Measurements from ENCODE around the gene ADSS2. TPM values are rescaled to one million over a fixed set of nuclear protein-coding genes. Genes with fewer than 3 reads are reported as not detected.
"Not testable (repeated sequence)": the region's sequence is repeated elsewhere in the genome, so short reads cannot be mapped to it uniquely, and the experiment has no call there.

The ADSS2 gene
- total RNA-seq, 1 donor from 2014 or later: 5.5 TPM

GRCh38 chr1:244375051-244375450 is 76.7 kb downstream of the ADSS2 start:
- DNase-seq (ENCODE audit: missing footprints): no peak
- ATAC-seq: no peak
- intact Hi-C loops (cut with DNase I): no loop called here

GRCh38 chr1:244374484-244374883 is 77.2 kb downstream of the ADSS2 start:
- ATAC-seq; DNase-seq (ENCODE audit: missing footprints); intact Hi-C loops (cut with DNase I): not testable (repeated sequence)

GRCh38 chr1:244371242-244372141 is 80.2 kb downstream of the ADSS2 start:
- intact Hi-C loops (cut with DNase I): no loop called here
- DNase-seq (ENCODE audit: missing footprints) (no peak), ATAC-seq (no peak)

GRCh38 chr1:244370060-244370637 is 81.6 kb downstream of the ADSS2 start:
- ATAC-seq (no peak), DNase-seq (ENCODE audit: missing footprints) (no peak)
- intact Hi-C loops (cut with DNase I): no loop called here

- ATAC-seq: no peak
- no peak for DNase-seq (ENCODE audit: missing footprints)
- intact Hi-C loops (cut with DNase I): no loop called here
Observed at GRCh38 chr1:244369256-244370057, 82.3 kb downstream of the ADSS2 start.

- intact Hi-C loops (cut with DNase I): no loop called here
- no peak for DNase-seq (ENCODE audit: missing footprints)
- ATAC-seq: no peak
Observed at GRCh38 chr1:244368279-244368678, 83.4 kb downstream of the ADSS2 start.

- intact Hi-C loops (cut with DNase I): no loop called here
- ATAC-seq (no peak), DNase-seq (ENCODE audit: missing footprints) (no peak)
Observed at GRCh38 chr1:244367399-244368114, 84.2 kb downstream of the ADSS2 start.

GRCh38 chr1:244365809-244366208 is 85.9 kb downstream of the ADSS2 start:
- DNase-seq (ENCODE audit: missing footprints): no peak
- intact Hi-C loops (cut with DNase I): no loop called here
- ATAC-seq: no peak

GRCh38 chr1:244365262-244365661 is 86.4 kb downstream of the ADSS2 start:
- DNase-seq (ENCODE audit: missing footprints); intact Hi-C loops (cut with DNase I); ATAC-seq: not testable (repeated sequence)

- no peak for DNase-seq (ENCODE audit: missing footprints)
- ATAC-seq: no peak
- intact Hi-C loops (cut with DNase I): no loop called here
Observed at GRCh38 chr1:244362476-244362875, 89.2 kb downstream of the ADSS2 start.

GRCh38 chr1:244361764-244362473 is 89.8 kb downstream of the ADSS2 start:
- ATAC-seq (no peak), DNase-seq (ENCODE audit: missing footprints) (no peak)
- intact Hi-C loops (cut with DNase I): no loop called here

Other genes starting within 250 kb of the ADSS2 start
- gene CATSPERE, start 9.4 kb upstream of the ADSS2 start, total RNA-seq: 0.54 TPM
- 21.2 TPM for gene DESI2, start 201.2 kb upstream of the ADSS2 start, total RNA-seq